Measurements from ENCODE around the gene NAB2. TPM values are rescaled to one million over a fixed set of nuclear protein-coding genes. Genes with fewer than 3 reads are reported as not detected.

The NAB2 gene
- total and polyA plus RNA-seq, 10 of the 15 experiments (the other 5 are each of a cell fraction or from before 2014, with no cell fraction given): 0.35 to 35.2 (median 15.3) TPM

- intact Hi-C loops (cut with micrococcal nuclease; ENCODE audit: unreplicated experiment): no loop called here
- FAIRE-seq (no peak), DNase-seq (ENCODE audit: low read depth, low spot score) (no peak), ATAC-seq (no peak)
- no peaks in the 10 kb centered on the region; a peak in 2 of 4 replicates for H3K27me3 ChIP-seq (replicated peaks in 1 of 2; ENCODE audit: control insufficient read depth in 2 of 2, insufficient read depth in 2 of 2, low read length in 1 of 2)
- RAD21 ChIA-PET (ENCODE audit: unreplicated experiment): no interaction called here
- TF ChIP-seq NFXL1 (IDR thresholded peaks at IDR 0.05; ENCODE audit: borderline replicate concordance): no peak
- no peak for TF ChIP-seq CBX5 (IDR thresholded peaks at IDR 0.05; ENCODE audit: low read depth)
- TF ChIP-seq NR2C2 (IDR thresholded peaks at IDR 0.05; ENCODE audit: borderline replicate concordance, control insufficient read depth, insufficient read length, low read depth): no peak
- no peak for TF ChIP-seq FOXM1 (IDR thresholded peaks at IDR 0.05; ENCODE audit: low read depth, low read length)
- H4K20me1 ChIP-seq (ENCODE audit: control insufficient read depth, insufficient read depth): no peaks in the 10 kb centered on the region
- H3K9ac ChIP-seq (ENCODE audit: control insufficient read depth, insufficient read depth, low read length): no peak overlapping the region
- H3K4me3 ChIP-seq: no peak overlapping the region
- SMC1A ChIA-PET (ENCODE audit: uncharacterized antibody, unreplicated experiment): no interaction called here
- no peaks in the 10 kb centered on the region for H3K9me3 ChIP-seq (replicated peaks; ENCODE audit: control insufficient read depth, insufficient read depth, low read length)
- no peaks in the 10 kb centered on the region for H3K4me1 ChIP-seq (ENCODE audit: control insufficient read depth, insufficient read depth, low read length)
- CTCF ChIA-PET: interaction anchor here (2.9 kb wide), 1 partner anchor 16 kb away, joined by 13 read pairs; no protein-coding TSS in a partner anchor
- no TSS peak for BruUV-seq (replicated peaks)
- H3K27ac ChIP-seq (ENCODE audit: control insufficient read depth, insufficient read depth): no peak overlapping the region
- in situ Hi-C loops (cut with MboI): no loop called here
- no peak overlapping the region for H3K4me2 ChIP-seq (ENCODE audit: control insufficient read depth, insufficient read depth)
- 34% methylated on average over 8 of the region's 8 CpGs for WGBS (ENCODE audit: insufficient coverage, insufficient replicate concordance, low lambda C conversion rate, missing lambda C conversion rate)
- no peaks in the 10 kb centered on the region for H3K36me3 ChIP-seq (ENCODE audit: control insufficient read depth in 2 of 2, insufficient read depth in 2 of 2, low read length in 1 of 2)
- H2AFZ ChIP-seq (ENCODE audit: control insufficient read depth, low read depth, low read length): no peak overlapping the region
- POLR2A ChIA-PET: no interaction called here
- H3K79me2 ChIP-seq (ENCODE audit: control insufficient read depth, insufficient read depth, low read length): no peaks in the 10 kb centered on the region
Observed at GRCh38 chr12:57141249-57141648, 52.3 kb downstream of the NAB2 start.

GRCh38 chr12:57142121-57142520 lies 53.2 kb downstream of the NAB2 start:
- FAIRE-seq (no peak), DNase-seq (ENCODE audit: low read depth, low spot score) (no peak), ATAC-seq (no peak)
- no peaks in the 10 kb centered on the region for H3K36me3 ChIP-seq (ENCODE audit: control insufficient read depth in 2 of 2, insufficient read depth in 2 of 2, low read length in 1 of 2)
- ChIA-PET RAD21 (ENCODE audit: unreplicated experiment) (no interaction called here), SMC1A (ENCODE audit: uncharacterized antibody, unreplicated experiment) (no interaction called here), POLR2A (no interaction called here), CTCF (interaction anchor here (2.9 kb wide), 1 partner anchor 17 kb away, joined by 13 read pairs; no protein-coding TSS in a partner anchor)
- H3K4me1 ChIP-seq (ENCODE audit: control insufficient read depth, insufficient read depth, low read length): no peaks in the 10 kb centered on the region
- no TSS peak for BruUV-seq (replicated peaks)
- in situ Hi-C loops (cut with MboI): no loop called here
- TF ChIP-seq NKRF (conservative IDR thresholded peaks at IDR 0.05) (no peak), POLR2AphosphoS5 (IDR thresholded peaks at IDR 0.05; ENCODE audit: low read length) (no peak), ATF7 (IDR thresholded peaks at IDR 0.05; ENCODE audit: low read depth) (no peak), MTA2 (IDR thresholded peaks at IDR 0.05; ENCODE audit: low read depth) (no peak), CTCF (IDR thresholded peaks at IDR 0.05 in 2 of 3, conservative IDR thresholded peaks at IDR 0.05 in 1 of 3; ENCODE audit: control insufficient read depth in 2 of 3, extremely low read depth in 1 of 3, insufficient read depth in 1 of 3, low read depth in 3 of 3, low read length in 3 of 3) (no peak), BACH1 (IDR thresholded peaks at IDR 0.05; ENCODE audit: borderline replicate concordance) (no peak), JUNB (IDR thresholded peaks at IDR 0.05) (no peak), RAD51 (IDR thresholded peaks at IDR 0.05) (no peak), TAF1 (IDR thresholded peaks at IDR 0.05; ENCODE audit: borderline replicate concordance, low read depth, low read length) (no peak), HDGF (IDR thresholded peaks at IDR 0.05) (no peak), SIN3A (IDR thresholded peaks at IDR 0.05; ENCODE audit: low read depth, low read length) (no peak)
- intact Hi-C loops (cut with micrococcal nuclease; ENCODE audit: unreplicated experiment): no loop called here
- no peaks in the 10 kb centered on the region for H3K79me2 ChIP-seq (ENCODE audit: control insufficient read depth, insufficient read depth, low read length)
- no peaks in the 10 kb centered on the region for H4K20me1 ChIP-seq (ENCODE audit: control insufficient read depth, insufficient read depth)
- WGBS (ENCODE audit: insufficient coverage, insufficient replicate concordance, low lambda C conversion rate, missing lambda C conversion rate): 61% methylated on average over 9 of the region's 9 CpGs
- no peak overlapping the region for H2AFZ ChIP-seq (ENCODE audit: control insufficient read depth, low read depth, low read length)
- no peak overlapping the region for H3K9ac ChIP-seq (ENCODE audit: control insufficient read depth, insufficient read depth, low read length)
- no peak overlapping the region for H3K4me3 ChIP-seq
- H3K27ac ChIP-seq (ENCODE audit: control insufficient read depth, insufficient read depth): no peak overlapping the region
- H3K9me3 ChIP-seq (replicated peaks; ENCODE audit: control insufficient read depth, insufficient read depth, low read length): no peaks in the 10 kb centered on the region
- no peak overlapping the region for H3K4me2 ChIP-seq (ENCODE audit: control insufficient read depth, insufficient read depth)
- peaks cover 0 to 3% of the 10 kb centered on the region in 2 experiments; a peak in 2 of 4 replicates for H3K27me3 ChIP-seq (replicated peaks in 1 of 2; ENCODE audit: control insufficient read depth in 2 of 2, insufficient read depth in 2 of 2, low read length in 1 of 2)
